Measurements from ENCODE around the gene TRPT1. TPM values are rescaled to one million over a fixed set of nuclear protein-coding genes. Genes with fewer than 3 reads are reported as not detected.

TRPT1 gene
- total and polyA plus RNA-seq, 9 of the 15 experiments (the other 6 are each of a cell fraction or from before 2014, with no cell fraction given) = 4.6 to 41.7 (median 23.1) TPM

DNA sequence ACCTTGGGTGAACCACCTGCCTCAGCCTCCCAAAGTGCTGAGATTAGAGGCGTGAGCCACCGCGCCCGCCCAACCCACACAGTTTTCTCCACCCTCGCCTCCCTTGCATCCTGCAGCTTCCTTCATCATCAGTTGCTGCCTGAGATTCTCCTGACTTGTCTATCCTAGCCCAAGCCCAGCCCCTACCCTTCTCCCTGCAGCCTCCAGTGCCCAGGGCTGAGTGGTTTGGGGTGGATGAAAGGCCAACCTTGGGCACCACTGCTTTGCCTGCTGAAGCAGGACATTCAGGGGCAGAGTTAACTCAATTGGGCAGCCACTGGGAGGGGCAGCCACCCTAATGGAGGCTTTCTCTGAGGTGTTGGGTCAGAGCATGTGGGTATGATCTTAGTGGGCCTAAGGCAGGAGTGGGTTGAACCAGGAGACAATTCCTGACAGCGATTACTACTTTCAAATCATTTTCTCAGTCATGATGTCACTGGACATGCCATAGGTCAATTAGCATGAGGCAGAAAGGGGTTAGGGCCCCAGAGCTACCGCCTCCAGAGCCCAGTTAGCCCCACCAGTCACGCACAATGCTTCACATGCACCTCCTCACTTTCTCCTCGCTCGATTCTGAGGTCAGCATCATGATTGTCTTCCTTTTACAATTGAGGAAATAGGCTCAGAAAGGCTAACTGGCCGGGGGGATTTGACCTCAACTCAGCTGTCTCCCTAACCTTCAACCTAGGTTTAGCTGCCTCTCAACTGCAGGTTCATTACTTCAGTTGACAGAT is 13.9 kb upstream of the TRPT1 start (continued):
- TF ChIP-seq LCOR (CRISPR knock-in tag; IDR thresholded peaks at IDR 0.05) (no peak), ZNF311 (CRISPR knock-in tag; IDR thresholded peaks at IDR 0.05) (no peak), KAT8 (IDR thresholded peaks at IDR 0.05; ENCODE audit: low read depth) (no peak), BCL6 (CRISPR knock-in tag; IDR thresholded peaks at IDR 0.05) (no peak), TAF1 (IDR thresholded peaks at IDR 0.05; ENCODE audit: control insufficient read depth, extremely low read depth, insufficient read depth, low read length, severe bottlenecking) (peak; percentile 37), ZNF57 (CRISPR knock-in tag; IDR thresholded peaks at IDR 0.05) (no peak), DDX20 (tag; IDR thresholded peaks at IDR 0.05; ENCODE audit: low read depth) (no peak), DIDO1 (tag; IDR thresholded peaks at IDR 0.05; ENCODE audit: low read depth) (no peak), OTX1 (CRISPR knock-in tag; IDR thresholded peaks at IDR 0.05) (no peak), DMBX1 (CRISPR knock-in tag; IDR thresholded peaks at IDR 0.05; ENCODE audit: borderline replicate concordance) (peak; percentile 20; the same call in 1 of the 2 replicates), CBX2 (IDR thresholded peaks at IDR 0.05; ENCODE audit: insufficient read depth, low read length, poor library complexity, severe bottlenecking) (no peak), CREB1 (IDR thresholded peaks at IDR 0.05) (no peak), CREB1 (CRISPR knock-in tag; IDR thresholded peaks at IDR 0.05) (no peak), PRPF4 (IDR thresholded peaks at IDR 0.05; ENCODE audit: insufficient read depth, low read depth, low read length, poor library complexity, severe bottlenecking) (no peak), TARDBP (IDR thresholded peaks at IDR 0.05) (no peak), ZNF165 (CRISPR knock-in tag; IDR thresholded peaks at IDR 0.05; ENCODE audit: borderline replicate concordance) (no peak), ZNF140 (CRISPR knock-in tag; IDR thresholded peaks at IDR 0.05) (no peak), HNRNPL (IDR thresholded peaks at IDR 0.05; ENCODE audit: low read depth, low read length) (no peak)
- TF ChIP-seq, protein P1, sequence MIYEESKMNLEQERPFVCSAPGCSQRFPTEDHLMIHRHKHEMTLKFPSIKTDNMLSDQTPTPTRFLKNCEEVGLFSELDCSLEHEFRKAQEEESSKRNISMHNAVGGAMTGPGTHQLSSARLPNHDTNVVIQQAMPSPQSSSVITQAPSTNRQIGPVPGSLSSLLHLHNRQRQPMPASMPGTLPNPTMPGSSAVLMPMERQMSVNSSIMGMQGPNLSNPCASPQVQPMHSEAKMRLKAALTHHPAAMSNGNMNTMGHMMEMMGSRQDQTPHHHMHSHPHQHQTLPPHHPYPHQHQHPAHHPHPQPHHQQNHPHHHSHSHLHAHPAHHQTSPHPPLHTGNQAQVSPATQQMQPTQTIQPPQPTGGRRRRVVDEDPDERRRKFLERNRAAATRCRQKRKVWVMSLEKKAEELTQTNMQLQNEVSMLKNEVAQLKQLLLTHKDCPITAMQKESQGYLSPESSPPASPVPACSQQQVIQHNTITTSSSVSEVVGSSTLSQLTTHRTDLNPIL (CRISPR knock-in tag; IDR thresholded peaks at IDR 0.05) = no peak
- TF ChIP-seq, protein P2, sequence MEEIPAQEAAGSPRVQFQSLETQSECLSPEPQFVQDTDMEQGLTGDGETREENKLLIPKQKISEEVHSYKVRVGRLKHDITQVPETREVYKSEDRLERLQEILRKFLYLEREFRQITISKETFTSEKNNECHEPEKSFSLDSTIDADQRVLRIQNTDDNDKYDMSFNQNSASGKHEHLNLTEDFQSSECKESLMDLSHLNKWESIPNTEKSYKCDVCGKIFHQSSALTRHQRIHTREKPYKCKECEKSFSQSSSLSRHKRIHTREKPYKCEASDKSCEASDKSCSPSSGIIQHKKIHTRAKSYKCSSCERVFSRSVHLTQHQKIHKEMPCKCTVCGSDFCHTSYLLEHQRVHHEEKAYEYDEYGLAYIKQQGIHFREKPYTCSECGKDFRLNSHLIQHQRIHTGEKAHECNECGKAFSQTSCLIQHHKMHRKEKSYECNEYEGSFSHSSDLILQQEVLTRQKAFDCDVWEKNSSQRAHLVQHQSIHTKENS (CRISPR knock-in tag; IDR thresholded peaks at IDR 0.05) = no peak
- TF ChIP-seq, protein P3, sequence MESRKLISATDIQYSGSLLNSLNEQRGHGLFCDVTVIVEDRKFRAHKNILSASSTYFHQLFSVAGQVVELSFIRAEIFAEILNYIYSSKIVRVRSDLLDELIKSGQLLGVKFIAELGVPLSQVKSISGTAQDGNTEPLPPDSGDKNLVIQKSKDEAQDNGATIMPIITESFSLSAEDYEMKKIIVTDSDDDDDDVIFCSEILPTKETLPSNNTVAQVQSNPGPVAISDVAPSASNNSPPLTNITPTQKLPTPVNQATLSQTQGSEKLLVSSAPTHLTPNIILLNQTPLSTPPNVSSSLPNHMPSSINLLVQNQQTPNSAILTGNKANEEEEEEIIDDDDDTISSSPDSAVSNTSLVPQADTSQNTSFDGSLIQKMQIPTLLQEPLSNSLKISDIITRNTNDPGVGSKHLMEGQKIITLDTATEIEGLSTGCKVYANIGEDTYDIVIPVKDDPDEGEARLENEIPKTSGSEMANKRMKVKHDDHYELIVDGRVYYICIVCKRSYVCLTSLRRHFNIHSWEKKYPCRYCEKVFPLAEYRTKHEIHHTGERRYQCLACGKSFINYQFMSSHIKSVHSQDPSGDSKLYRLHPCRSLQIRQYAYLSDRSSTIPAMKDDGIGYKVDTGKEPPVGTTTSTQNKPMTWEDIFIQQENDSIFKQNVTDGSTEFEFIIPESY (CRISPR knock-in tag; IDR thresholded peaks at IDR 0.05) = no peak
- TF ChIP-seq, protein P4, sequence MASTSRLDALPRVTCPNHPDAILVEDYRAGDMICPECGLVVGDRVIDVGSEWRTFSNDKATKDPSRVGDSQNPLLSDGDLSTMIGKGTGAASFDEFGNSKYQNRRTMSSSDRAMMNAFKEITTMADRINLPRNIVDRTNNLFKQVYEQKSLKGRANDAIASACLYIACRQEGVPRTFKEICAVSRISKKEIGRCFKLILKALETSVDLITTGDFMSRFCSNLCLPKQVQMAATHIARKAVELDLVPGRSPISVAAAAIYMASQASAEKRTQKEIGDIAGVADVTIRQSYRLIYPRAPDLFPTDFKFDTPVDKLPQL (IDR thresholded peaks at IDR 0.05; ENCODE audit: extremely low read depth, insufficient read length) = no peak
- TF ChIP-seq, protein P5, sequence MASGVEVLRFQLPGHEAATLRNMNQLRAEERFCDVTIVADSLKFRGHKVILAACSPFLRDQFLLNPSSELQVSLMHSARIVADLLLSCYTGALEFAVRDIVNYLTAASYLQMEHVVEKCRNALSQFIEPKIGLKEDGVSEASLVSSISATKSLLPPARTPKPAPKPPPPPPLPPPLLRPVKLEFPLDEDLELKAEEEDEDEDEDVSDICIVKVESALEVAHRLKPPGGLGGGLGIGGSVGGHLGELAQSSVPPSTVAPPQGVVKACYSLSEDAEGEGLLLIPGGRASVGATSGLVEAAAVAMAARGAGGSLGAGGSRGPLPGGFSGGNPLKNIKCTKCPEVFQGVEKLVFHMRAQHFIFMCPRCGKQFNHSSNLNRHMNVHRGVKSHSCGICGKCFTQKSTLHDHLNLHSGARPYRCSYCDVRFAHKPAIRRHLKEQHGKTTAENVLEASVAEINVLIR (CRISPR knock-in tag; IDR thresholded peaks at IDR 0.05) = 0 out of 2 replicates have a peak, but pooled peaks have one; percentile 20
